ENCODE measurements around the gene PPP1R37.
"Not testable (repeated sequence)": the region's sequence is repeated elsewhere in the genome, so short reads cannot be mapped to it uniquely, and the experiment has no call there.

Gene PPP1R37

DNA sequence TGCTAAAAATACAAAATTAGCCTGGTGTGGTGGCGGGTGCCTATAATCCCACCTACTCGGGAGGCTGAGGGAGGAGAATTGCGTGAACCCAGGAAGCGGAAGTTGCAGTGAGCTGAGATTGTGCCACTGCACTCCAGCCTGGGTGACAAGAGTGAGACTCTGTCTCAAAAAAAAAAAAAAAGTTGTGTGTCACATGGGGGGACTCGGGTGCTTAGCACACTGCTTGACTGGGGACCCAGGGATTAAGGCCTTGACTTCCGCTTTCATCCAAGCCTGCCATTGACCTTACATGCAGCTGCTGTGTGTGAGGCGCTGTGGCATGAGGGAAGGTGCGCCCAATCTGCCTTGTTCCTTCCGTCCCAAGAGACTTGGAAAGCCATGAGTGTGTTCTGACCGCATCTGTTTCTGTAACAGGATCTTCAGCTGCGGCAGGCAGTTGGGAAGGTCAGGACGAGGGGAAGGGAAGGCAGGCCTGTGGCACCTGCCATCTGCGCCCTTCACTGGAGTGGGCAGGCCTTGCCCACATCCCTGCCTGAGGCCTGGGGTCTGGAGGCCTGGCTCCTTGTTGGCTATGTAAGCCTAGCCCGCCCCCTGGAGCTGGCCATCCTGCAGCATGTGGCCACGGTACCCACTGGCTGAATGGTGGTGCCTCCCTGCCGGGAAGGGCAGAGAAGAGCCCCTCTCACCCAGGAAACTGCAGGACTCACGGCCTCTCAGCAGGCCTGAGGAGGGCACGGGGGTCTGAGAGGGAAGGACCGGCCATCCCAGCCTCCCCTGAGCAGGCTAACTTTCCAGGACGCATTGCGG is 23.0 kb downstream of the PPP1R37 start:
- DNase-seq (ENCODE audit: low spot score), result peak; percentile 68

DNA sequence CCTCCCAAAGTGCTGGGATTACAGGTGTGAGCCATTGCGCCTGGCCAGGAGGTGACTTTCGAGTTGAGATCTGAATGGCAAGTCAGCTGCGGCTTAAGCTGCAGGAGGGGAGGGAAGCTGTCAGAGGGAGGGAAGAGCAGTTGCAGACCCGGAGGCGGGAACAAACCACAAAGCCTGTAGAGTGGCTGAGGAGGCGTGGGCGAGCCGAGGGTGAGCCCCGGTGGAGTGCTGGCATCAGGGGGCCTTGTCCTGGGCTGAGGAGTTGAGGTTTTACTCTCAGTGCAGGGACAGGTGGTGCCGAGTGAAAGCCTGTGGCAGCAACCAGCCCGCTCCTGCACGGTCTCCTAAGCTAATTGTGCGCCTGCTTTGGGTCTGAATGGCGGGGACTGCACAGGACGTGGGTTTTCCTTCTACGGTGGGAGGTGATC is 24.2 kb downstream of the PPP1R37 start:
- no peak for DNase-seq (ENCODE audit: low spot score)

DNA sequence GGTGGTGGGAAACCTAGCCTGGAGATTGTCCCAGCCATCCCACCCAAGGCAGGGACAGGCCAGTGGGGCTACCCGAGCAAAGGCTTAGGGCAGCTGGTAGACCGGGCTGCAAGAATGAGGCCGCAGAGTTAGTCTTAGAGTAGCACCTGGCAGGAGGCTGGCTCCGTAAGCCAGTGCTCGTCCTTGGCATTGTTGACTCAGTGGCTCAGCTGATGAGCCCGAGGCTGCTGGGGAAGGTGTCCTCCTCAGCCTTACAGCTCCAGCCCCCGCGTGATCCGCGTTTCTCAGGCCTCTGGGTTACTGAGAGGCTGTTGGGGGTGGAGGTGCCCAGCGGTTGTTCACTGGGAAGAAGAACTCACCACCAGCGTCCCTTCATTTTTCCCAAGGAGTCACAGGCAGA is 24.7 kb downstream of the PPP1R37 start:
- DNase-seq (ENCODE audit: low spot score), result no peak

DNA sequence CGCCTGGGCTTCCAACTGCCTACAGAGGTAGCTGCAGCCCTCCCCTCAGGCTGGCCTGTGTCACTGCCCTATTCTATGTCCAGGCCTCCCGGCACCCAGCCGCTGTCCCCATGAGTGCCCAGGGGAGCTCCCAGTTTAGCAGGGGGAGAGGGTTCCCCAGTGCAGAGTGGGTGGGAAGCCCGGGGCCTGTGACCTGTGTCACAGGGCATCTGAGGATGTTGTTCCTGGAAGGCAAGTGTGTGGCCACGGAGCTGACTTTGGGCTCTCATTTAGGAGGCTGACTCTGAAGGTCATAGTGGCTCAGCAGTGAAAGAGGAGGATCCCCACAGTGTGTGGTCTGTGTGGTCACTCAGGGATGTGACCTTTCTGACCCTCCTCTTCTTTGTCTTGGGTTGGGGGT is 25.1 kb downstream of the PPP1R37 start:
- no peak for DNase-seq (ENCODE audit: low spot score)

DNA sequence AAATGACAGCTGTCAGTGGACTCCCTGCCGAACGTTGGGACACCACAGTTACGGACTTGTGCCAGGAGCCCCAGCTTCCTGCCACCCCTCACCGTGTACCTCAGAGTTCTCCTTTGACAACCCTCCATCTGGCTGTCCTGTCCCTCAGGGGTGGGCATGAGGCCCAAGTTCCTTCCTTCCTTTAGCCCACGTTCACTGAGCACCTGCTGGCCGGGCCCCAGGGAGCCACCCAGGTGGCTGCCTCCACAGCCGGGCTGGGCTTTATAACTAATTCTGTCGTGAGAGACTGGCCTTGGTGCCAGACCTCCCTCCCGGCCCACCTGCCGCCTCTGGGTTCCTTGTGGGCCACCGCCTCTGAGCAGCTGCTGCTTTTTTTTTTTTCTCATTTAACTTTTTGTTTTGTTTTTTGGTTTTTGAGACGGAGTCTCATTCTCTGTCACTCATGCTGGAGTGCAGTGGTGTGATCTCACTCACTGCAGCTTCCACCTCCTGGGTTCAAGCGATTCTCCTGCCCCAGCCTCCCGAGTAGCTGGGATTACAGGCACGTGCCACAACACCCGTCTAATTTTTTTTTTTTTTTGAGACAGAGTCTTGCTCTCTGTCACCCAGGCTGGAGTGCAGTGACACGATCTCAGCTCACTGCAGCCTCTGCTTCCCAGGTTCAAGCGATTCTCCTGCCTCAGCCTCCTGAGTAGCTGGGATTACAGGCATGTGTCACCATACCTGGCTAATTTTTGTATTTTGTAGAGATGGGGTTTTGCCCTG is 25.8 kb downstream of the PPP1R37 start:
- DNase-seq (ENCODE audit: low spot score), result not testable (repeated sequence)

DNA sequence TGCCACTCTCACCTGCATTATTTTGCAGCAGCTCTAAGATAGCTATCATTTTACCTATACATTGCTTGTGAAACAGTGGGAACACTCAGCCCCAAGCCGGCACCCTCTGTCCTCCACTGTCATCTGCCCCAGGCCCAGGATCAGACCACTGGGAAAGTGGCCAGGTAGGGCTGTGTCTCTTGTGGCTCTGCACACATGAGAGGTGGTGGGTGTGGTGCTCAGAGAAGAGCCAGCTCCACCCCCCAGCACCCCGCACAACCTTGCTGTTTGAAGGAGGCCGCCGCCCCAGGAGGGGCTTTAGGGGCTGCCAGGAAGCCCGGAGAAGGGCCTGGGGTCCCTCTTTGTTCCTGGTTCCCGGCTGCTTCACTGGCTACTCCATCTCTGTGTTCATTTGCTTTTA is 26.6 kb downstream of the PPP1R37 start:
- no peak for DNase-seq (ENCODE audit: low spot score)

DNA sequence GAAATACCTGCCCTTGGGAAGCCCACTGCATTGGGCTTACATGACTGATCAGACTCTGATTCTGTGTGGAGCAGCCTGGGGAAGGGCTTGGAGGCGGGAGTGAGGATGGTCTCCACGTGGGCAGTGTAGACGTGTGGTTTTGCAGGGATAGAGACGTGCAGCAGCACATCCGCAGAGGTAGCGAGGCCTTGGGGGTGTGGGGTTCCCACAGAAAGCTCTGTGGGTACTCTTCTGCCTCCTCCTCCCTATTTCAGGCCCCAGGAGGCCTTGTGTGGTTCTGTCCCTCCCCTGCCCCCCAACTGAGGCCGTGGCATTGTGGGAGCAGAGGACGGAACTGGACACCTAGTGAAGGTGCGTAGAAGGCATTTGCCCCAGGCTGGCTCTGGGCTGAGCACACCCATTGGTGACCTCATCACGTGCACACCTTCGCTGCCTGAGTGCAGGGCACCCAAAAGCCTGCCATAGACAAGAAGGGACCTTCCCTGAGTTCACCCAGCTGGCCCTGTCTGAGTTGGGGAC is 28.9 kb downstream of the PPP1R37 start:
- no peak for DNase-seq (ENCODE audit: low spot score)

DNA sequence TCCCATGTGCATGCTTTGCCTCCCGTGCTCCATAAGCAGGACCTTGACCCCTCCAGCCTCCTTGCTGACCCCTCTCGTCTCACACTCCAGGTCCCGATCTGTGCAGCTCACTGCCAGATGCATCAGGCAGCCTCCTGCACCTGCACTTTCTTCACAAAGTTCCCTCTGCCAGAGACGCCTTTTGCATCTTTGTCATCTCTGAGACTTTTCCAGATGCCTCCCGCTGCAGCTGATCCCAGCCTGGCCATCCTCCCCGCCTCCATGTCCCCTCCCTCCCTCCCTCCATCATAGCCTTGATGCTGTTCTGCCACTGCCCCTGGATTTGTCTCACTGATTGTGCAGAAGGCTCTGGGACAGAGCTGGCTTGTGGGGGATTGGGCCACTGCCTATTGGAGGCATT is 29.9 kb downstream of the PPP1R37 start:
- no peak for DNase-seq (ENCODE audit: low spot score)

DNA sequence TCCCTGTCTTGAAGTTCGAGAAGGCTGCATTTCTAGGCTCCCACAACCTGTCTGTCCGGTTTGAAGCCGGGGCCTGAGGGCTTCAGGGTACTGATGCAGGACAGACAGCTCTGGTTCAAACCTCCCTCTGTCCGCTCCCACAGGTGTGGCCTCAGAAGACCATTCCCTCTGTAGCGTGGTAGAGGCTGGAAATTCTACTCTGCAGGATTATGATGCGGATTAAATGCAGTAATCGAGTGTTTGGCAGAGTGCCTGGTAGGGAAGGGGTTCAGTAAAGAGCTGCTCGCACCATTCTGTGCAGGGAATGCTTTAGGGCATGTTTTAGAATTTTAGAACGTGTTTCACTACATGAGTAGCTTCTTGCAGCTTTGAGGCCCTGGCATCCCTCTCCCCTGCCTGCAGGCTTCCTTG is 30.5 kb downstream of the PPP1R37 start:
- peak; percentile 74 for DNase-seq (ENCODE audit: low spot score)

DNA sequence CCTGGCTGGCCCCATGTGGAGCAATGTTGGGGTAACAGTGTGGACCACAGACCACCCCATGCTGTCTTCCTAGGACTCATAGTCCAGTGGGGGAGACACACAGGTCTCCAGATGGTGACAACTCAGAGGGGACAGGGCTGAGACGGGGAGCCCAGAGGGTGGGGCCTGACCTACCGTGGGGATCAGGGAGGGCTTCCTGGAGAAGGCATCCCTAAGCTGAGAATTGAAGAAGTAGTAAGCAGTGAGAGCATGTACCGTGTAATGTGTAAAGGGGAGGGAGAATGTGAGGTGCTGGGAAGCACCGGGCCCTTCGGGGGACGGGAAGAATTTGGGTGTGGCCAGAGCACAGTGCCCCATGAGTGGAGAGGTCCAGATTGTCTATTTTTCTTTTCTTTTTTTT is 31.0 kb downstream of the PPP1R37 start:
- no peak for DNase-seq (ENCODE audit: low spot score)

DNA sequence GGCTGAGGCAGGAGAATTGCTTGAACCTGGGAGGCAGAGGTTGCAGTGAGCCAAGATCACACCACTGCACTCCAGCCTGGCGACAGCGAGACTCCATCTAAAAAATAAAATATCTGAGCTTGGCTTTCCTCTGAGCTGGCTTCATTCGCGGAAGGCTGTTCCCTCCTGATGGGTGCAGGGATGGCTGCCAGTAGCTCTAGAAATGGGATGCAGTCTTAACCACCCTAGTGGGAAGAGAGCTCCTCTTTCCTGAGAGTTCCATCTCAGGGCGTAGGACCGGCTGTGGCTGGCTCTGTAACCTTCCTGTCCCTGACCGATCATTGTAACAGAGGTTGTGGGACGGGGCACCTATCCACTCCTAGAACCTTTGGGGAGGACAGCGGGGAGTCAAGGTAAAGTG is 32.4 kb downstream of the PPP1R37 start:
- DNase-seq (ENCODE audit: low spot score), result no peak

DNA sequence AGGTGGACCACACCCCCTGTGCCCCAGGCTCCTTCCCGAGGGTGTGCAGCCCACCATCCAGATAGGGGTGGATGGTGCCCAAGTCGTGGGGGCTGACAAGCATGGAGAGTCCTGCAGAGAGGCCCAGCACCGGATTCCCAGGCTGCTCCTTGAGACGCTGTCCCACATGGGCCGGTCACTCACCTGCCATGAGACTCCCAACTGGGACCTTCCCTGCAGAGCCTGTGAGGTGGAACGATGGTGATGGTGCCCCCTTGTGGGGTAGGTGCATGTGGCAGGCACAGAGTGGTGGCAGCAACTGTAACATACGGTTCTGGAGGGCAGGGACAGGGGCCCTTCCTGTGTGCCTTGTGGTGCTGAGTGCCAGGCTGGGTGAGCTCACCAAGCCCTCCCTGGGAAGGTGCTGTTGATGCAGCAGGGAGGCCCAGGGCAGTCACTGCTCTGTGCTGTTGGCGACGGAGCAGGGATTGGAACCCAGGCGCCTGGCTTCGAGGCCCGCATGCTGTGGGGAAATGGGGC is 33.1 kb downstream of the PPP1R37 start:
- DNase-seq (ENCODE audit: low spot score), result peak; percentile 81

DNA sequence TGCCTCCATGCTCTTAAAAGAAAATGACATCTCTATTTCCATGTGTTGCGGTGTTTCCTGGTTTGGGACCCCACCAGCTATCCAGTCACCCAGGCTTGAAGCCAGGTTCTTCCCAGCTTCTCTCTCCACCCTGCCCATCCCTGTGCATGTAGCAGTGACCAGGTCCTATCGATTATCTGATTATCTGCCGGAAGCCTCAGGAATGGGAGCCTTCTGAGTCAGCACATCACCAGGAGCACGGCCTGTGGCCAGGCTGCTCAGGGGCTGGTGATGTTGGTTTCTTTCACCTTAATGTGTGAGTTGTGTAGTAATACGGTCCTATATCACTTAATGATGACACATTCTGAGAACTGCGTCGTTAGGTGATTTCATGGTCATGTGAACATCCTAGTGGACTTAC is 33.7 kb downstream of the PPP1R37 start:
- no peak for DNase-seq (ENCODE audit: low spot score)

DNA sequence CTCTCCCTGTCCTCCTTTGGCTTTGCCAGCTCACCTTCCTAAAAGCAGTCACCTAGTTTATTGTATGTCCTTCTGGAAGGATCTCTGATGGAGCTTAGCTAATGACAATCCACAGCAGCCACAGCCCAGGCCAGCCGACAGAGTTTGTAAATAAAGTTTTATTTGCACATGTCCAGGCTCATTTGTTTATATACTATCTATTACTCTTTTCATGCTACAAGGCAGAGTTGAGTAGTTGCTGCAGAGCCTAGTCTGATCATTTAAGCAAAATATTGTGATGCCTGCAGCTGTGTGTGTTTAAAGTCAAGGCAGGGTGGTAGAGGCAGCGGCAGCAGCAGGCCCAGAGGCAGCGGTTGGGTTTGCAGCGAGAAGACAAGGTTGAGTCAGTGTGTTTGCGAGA is 35.2 kb downstream of the PPP1R37 start:
- DNase-seq (ENCODE audit: low spot score), result no peak

DNA sequence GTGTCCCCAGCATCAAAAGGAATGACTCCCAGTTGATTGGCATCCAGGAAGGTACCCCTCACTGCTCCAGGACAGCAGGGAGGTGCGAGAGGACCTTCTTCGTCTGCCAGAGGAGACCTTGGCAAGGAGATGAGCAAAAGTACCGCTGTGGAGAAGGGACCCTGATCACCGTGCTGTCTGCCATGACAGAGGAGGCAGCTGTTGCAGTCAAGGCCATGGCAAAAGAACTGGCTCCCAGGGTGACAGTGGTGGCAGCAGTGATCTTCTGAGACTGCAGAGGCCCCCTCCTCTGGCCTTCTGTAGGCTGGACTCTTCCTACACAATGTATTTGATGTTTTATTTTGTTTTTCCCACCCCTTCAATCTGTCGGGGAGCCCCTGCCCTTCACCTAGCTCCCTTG is 35.8 kb downstream of the PPP1R37 start:
- DNase-seq (ENCODE audit: low spot score), result no peak

DNA sequence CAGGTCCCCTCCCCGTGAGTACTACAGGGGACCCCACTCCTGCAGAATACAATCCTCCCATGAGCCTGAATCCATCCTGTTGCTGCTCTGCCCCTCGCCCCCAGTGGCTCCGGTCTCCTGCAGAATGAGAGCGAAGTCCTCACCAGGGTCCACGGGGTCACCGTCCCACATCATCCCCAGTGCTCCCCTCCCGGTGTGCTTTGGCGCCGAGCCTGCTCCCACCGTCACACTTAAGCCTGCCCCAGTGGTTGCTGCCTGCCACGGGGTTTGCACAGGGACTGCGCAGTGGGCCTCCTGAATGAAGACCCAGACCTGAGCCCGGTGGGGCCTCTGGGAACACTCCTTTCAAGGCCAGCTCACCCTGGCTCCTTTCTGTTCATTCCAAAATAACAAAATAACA is 37.3 kb downstream of the PPP1R37 start:
- no peak for DNase-seq (ENCODE audit: low spot score)

DNA sequence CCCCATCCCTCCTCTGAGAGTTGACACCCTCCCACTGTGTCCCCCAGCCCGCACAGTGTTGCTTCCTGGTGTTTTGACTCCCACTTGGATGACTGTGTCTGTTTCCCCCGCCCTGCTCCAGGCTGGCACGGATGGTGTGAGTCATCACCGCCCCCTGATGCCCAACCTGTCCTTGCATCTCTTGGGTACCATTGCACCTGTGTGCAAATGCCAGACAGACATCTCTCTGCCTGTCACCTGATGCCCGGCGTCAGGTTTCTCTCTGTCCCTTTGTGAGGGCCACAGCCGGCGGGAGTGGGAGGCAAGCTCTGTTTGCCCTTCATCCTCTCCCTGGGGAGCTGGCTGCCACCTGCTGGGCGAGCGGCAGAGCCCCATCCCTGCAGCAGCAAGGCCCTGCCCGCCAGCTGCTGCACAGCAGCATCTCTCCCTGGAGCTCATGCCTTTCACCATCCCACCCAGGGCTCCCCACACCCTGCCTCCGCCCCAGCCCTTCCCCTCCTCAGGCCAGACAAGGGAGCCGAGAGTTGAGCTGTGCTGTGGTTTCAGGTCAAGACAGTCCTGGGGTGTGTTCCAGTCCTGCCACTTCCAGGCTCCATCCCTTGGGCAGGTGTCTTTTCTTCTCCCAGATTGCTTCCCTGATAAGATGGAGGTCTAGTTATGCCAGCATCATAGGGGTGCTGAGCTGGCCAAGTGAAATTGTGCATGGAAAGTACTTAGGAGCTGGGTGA is 38.1 kb downstream of the PPP1R37 start:
- peak; percentile 87 for DNase-seq (ENCODE audit: low spot score)

DNA sequence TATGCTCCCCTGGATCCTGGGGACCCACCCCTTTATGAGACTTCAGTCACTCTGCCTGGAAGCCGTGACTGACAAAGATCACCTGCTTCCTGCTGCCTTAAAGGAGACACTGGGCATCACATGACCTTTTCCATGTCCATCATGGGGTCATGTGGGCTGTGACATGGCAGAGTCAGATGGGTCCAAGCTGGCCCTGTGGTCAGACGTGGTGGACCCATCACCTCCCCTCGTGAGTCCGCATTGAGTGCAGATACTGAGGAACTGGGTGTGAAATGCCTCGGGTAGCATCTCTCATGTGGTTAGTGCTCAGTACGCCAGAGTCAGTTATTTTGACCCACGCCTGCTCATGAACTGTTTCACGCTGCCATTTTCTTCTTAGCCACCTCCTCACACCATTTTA is 40.7 kb downstream of the PPP1R37 start:
- no peak for DNase-seq (ENCODE audit: low spot score)

DNA sequence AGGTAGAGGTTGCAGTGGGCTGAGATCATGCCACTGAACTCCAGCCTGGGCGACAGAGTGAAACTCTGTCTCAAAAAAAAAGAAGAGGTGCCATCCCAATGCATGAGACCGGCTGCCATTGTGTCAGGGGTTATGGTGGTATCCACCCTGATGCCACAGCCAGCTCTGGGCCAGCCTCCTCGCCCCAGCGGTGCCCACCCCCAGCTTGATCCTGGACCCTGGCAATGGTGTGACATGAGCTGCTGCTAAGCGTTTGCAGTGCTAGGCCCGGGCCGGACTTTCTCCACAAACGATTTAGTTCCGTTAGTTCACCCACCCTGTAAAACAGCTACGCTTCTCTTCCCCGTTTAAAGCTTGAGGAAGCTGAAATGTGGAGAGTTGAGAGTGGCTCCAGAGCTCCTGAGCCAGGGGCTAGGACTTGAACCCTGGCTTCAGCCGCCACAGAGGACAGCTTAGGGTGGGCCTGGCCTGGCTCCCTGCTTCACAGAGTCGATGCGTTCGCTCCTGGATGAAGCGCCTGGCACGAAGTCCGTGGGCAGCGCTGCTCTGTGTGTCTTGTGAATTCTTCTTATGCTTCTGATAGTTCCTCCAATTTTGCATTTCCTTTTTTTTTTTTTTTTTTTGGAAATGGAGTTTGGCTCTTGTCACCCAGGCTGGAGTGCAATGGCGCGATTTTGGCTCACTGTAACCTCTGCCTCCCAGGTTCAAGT is 42.4 kb downstream of the PPP1R37 start:
- no peak for DNase-seq (ENCODE audit: low spot score)

DNA sequence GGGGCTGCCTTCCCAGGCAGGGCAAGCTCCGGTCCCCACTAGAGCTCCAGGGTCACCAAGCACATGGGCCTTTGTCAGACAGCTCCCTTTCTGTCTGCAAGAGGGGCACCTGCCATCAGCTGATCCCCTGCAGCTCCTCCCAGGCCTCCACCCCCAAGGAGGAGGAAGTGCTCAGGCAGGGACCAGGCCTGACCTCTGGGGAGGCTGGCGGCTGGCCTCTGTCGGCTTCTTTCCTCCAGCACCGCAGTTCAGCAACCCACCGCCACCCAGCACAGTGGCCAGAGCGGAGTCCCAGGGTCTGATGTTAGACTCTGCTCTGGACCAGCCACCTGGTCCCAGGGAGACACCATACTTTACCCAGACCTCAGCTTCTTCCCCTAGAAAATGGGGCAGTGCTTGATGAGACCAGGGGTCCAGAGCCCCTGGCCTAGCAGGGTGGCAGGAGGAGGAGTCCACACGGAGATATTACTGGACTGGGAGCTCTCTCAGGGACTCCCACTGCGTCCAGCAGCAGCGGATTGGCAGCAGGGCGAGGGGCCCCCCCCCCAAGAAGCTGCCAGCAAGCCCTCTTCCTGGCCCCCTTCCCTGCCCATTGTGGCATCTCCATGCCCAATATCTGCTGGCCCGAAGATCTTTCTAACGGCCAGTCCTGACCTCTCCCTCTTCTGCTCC is 43.7 kb downstream of the PPP1R37 start:
- no peak for DNase-seq (ENCODE audit: low spot score)

DNA sequence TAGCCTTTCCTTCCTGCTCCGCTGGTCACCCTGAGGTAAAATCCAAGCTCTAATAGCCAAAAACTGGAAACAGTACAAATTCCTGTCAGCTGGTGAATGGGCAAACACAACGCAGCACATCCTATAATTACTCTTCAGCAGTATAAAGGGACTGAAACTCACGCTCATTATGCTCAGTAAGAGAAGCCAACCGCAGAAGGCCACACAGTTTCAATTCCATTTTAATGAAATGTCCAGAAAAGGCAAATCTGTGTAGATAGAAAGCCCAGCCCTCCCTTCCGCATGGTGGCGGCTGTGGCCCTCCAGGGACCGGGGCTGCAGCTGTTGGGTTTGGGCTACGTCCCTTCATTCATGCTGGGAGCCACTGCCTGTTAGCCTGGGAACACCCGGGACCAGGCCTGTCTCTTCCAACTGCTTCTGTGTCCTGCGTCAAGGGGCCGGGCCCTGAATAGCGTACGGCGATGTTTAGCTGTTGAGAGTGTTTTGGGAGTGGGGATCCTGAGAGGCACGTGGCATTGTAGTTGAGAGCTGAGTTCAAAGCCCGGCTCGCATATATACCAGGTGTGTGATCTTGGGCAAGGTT is 44.3 kb downstream of the PPP1R37 start:
- DNase-seq (ENCODE audit: low spot score), result no peak
